ENCODE data around the gene NFKB2.

GRCh38 chr10:102419269-102420180 lies 24.0 kb downstream of the NFKB2 start:
- TF ChIP-seq EZH2 (IDR thresholded peaks at IDR 0.05; ENCODE audit: borderline replicate concordance, low read length), result no peak
- TF ChIP-seq CTCF (IDR thresholded peaks at IDR 0.05; ENCODE audit: low read length), result no peak

All from OCI-LY1 (cell line).